Activated effector memory CD4-positive, alpha-beta T cell treated with anti-CD3 and anti-CD28 coated beads, Interleukin-2, amount 50 U/mL, for 16 hours (primary cell): ENCODE measurements around the gene PCK1.

ENCODE experiments used
- DNase-seq: peaks from one replicate; pipeline ENCODE4 v3.0.0-alpha.2; 2020

Gene PCK1

DNA sequence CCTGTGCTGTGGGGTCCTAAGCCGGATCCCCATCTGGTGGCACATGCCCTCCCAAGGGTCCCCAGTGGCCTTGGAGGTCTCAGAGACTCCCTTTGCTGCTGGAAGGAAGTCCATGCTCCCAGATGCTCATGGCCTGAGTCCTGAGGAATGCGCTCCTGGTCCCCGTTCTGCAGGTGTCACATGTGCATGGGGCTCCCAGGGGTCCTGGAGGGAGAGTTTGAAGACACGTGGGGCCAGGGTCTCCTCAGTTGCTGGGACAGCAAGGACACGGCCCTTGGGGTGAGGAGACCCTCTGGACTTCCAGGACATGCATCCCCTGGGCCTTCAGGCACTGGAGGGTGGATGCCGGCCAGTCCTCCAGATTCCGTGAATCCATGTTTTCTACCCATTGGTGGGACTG is 47.6 kb downstream of the PCK1 start:
- DNase-seq, result no peak

DNA sequence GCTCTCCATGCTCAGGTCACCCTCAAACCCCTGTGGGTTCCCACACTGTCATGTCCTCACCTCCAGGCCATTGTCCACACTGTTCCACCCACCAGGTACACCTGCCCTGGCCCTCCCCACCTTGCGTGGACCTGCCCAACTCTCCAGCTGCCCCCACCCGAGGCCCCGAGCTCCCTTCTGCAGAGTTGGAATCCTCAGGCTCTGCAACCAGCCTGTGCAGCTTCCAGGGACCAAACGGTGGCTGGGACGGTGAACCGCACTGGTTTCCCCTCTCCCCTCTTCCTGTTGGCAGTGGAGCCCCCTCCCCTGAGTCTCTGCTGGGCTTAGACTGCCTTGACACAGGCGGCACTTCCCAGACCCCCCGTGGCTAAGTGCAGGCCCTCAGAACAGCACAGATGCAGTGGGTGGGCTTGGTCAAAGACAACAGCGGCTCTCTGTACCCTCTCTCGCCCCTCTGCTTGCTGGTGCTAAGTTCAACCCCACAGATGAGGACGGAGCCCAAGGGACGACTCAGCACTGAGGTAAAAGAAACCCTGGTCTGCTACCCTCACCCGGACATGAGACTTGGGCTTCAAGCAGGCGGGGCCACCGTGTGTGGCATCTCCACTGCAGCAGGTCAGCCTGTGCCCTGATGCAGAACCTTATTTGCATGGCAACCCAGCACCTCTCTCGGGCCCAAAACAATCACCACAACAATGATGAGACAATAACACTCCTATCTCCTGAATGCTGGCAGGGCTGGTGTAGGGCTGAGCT is 48.4 kb downstream of the PCK1 start:
- DNase-seq, result no peak

GRCh38 chr20:57609842-57610167 is 48.9 kb downstream of the PCK1 start:
- DNase-seq, result no peak

- DNase-seq, result peak; percentile 56
Measured at GRCh38 chr20:57610261-57610952, 49.5 kb downstream of the PCK1 start.

- peak; percentile 43 for DNase-seq
Measured at GRCh38 chr20:57611586-57612311, 50.8 kb downstream of the PCK1 start.

GRCh38 chr20:57612436-57612835 is 51.5 kb downstream of the PCK1 start:
- DNase-seq, result no peak

GRCh38 chr20:57612916-57613315 is 52.0 kb downstream of the PCK1 start:
- no peak for DNase-seq

- no peak for DNase-seq
Measured at GRCh38 chr20:57613481-57613921, 52.6 kb downstream of the PCK1 start.

- DNase-seq, result no peak
Measured at GRCh38 chr20:57614490-57615444, 53.9 kb downstream of the PCK1 start.

- no peak for DNase-seq
Measured at GRCh38 chr20:57615445-57615811, 54.5 kb downstream of the PCK1 start.

GRCh38 chr20:57616143-57616951 is 55.4 kb downstream of the PCK1 start:
- DNase-seq, result no peak

DNA sequence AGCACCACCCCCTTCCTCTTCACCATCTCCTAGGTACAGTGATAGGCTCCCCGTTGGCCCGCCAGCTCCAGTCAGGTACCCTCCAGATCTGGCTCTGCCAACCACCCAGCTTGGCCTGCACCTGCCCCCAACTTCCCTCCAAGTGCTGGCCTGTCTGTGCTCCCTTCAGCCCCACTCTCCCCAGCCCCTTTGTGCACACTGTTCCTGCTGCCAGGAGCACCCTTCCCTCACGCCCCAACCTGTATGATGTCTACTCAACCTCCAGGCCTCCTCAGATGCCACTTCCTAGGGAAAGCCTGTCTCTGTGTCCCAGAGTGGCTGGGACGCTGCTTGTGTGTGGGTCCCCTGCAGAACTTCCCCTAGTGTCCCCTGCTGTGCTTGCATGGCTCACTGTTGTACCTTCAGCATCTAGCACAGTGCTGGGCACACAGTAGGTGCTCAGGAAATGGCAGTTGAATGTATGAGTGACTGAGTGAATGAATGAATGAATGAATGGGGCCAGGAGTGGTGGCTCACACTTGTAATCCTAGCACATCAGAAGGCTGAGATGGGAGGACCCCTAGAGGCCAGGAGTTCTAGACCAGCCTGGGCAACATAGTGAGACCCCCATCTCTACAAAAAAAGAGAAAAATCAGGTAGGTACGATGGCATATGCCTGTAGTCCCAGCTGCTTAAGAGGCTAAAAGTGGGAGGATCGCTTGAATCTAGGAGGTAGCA is 56.3 kb downstream of the PCK1 start:
- no peak for DNase-seq
